Tibial nerve (tissue), 4 donors: ENCODE measurements around the gene TMEM214.

Experiments used
- CTCF ChIP-seq, 5 experiments: fragments of 200-600 bp in 3 of 5; fragments of 450-650 bp in 2 of 5; sonication (generic) in 3 of 5; IDR thresholded peaks; one replicate each; pipeline ENCODE4 v1.5.1; 2016 to 2019; ENCODE audit warnings: antibody characterized with exemption in 5 of 5, mild to moderate bottlenecking in 3 of 5, moderate library complexity in 2 of 5
- EP300 ChIP-seq, 2 donors: sonication (generic); formaldehyde crosslinking; IDR thresholded peaks; one replicate each; pipeline ENCODE4 v1.6.1; 2017; ENCODE audit warnings: antibody characterized with exemption in 2 of 2, mild to moderate bottlenecking in 1 of 2
- POLR2A ChIP-seq, 2 donors: fragments of 450-650 bp; IDR thresholded peaks; one replicate each; pipeline ENCODE4 v1.6.1; 2017; ENCODE audit warnings: antibody characterized with exemption in 2 of 2, mild to moderate bottlenecking in 2 of 2, moderate library complexity in 2 of 2

GRCh38 chr2:27019931-27020855 lies 12.6 kb upstream of the TMEM214 start:
- no peak for TF ChIP-seq CTCF (IDR thresholded peaks at IDR 0.05)
- TF ChIP-seq POLR2A (IDR thresholded peaks at IDR 0.05) = no peak
- peak; percentile 21 to 48 for TF ChIP-seq EP300 (IDR thresholded peaks at IDR 0.05)
